AG04449 (cell line): ENCODE measurements around the gene POGLUT3.

Experiments
- CTCF ChIA-PET: fragments of 350-600 bp; formaldehyde crosslinking; extraction: SDS; loops from one replicate; lab custom pipeline; 2021; ENCODE audit warnings: antibody characterized with exemption; lab: Yijun Ruan, JAX
- POLR2A ChIA-PET: fragments of 400-600, 350-600 bp; formaldehyde crosslinking; extraction: SDS; loops from one replicate; lab custom pipeline; 2020; ENCODE audit warnings: antibody characterized with exemption, inconsistent platforms; lab: Yijun Ruan, JAX
- DNase-seq: peaks from one replicate; pipeline ENCODE4 v3.0.0-alpha.2; 2010; ENCODE audit warnings: low read depth, low spot score
- H3K4me3 ChIP-seq: 2 replicates; pipeline ENCODE4 v1.5.1; 2011; ENCODE audit warnings: low read depth, mild to moderate bottlenecking, control low read depth, low read length
- TF ChIP-seq, protein P1 (sequence below): IDR thresholded peaks from one replicate; pipeline ENCODE4 v1.5.1; 2011; ENCODE audit warnings: mild to moderate bottlenecking, moderate library complexity, low read length, control low read depth, inconsistent platforms; ENCODE audit not compliant: insufficient read depth; ENCODE audit errors: missing control alignments

The POGLUT3 gene

DNA sequence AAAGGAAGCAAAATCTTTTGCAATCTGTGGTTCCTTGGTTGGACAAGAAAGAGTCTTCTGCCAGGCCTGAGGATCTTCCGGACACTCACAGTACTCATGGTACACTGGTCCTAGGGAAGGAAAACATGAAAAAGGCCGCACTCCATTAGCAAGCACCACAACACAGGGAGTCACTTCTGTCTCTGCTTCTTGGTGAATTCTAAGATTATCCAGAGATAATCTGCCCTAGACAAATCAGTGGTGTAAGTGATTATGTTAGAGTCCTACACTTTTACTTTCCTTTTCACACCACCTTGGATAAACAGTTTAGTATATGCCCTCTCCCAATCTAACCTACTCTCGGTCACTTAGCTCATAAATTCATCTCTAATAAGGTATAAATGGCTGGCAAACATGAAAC lies 11.9 kb downstream of the POGLUT3 start:
- POLR2A ChIA-PET = no interaction called here
- H3K4me3 ChIP-seq = no peak overlapping the region
- TF ChIP-seq, protein P1, sequence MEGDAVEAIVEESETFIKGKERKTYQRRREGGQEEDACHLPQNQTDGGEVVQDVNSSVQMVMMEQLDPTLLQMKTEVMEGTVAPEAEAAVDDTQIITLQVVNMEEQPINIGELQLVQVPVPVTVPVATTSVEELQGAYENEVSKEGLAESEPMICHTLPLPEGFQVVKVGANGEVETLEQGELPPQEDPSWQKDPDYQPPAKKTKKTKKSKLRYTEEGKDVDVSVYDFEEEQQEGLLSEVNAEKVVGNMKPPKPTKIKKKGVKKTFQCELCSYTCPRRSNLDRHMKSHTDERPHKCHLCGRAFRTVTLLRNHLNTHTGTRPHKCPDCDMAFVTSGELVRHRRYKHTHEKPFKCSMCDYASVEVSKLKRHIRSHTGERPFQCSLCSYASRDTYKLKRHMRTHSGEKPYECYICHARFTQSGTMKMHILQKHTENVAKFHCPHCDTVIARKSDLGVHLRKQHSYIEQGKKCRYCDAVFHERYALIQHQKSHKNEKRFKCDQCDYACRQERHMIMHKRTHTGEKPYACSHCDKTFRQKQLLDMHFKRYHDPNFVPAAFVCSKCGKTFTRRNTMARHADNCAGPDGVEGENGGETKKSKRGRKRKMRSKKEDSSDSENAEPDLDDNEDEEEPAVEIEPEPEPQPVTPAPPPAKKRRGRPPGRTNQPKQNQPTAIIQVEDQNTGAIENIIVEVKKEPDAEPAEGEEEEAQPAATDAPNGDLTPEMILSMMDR = no peak
- DNase-seq = no peak
- CTCF ChIA-PET = no interaction called here

DNA sequence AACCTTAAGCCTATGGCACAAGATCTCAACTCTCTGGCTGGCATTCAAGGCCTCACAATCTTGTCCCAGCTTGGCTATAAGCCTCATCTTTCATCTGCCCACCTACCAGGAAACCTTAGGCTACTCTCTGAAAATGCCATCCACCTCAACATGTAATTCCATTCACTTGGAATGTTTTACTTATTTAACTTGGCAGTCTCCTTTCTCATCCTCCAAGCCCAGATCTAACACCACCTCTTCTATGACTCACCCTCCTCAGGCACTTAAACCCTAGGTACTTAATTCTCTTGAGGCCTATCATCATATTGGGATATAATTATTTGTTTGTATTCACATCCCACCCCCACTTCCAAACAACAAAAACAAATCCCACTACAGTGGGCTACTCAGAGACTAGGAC lies 15.0 kb downstream of the POGLUT3 start:
- DNase-seq = no peak
- ChIA-PET CTCF (no interaction called here), POLR2A (interaction anchor here (0.6 kb wide), 1 partner anchor 61 kb away, joined by 3 read pairs; no protein-coding TSS in a partner anchor)
- no peak overlapping the region for H3K4me3 ChIP-seq
- TF ChIP-seq, protein P1 = no peak

DNA sequence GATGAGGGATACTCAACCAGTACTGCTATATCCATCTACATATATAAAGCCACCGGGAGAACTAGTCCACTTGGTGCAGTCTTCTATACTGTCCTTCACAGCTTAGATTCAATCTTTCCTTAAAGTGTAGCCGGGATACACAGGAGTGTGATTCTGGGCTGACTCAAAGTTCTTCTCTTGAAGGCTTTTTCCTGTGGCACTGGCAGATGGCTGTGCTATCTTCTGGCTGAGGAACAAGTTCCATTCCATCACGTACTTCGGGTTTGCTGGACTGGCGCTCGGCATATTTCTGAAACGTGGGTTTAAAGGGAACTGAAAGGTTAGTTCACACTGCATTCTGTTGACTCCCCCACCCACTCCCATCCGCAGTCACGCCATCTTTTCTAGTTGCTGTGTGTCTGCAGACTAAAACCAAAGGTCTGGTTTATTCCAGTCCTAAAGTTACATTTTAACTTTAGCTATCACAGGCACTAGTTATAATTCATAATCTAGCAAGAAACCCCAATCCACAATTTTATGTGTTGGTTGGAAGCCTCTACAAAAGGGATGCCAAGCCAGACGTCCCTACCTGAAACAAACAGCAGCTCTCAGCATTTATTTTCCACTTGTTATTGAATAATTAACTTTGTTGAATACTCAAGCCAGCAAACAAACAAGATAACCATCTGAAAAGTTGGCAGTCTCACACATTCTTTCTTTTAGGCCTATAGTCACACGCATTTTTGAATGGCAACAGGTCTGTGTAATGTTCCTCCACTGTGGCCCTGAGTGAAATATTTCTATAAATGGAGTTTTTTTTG lies 23.3 kb downstream of the POGLUT3 start:
- H3K4me3 ChIP-seq = no peak overlapping the region
- POLR2A ChIA-PET = no interaction called here
- TF ChIP-seq, protein P1 = no peak
- no peak for DNase-seq
- CTCF ChIA-PET = no interaction called here

DNA sequence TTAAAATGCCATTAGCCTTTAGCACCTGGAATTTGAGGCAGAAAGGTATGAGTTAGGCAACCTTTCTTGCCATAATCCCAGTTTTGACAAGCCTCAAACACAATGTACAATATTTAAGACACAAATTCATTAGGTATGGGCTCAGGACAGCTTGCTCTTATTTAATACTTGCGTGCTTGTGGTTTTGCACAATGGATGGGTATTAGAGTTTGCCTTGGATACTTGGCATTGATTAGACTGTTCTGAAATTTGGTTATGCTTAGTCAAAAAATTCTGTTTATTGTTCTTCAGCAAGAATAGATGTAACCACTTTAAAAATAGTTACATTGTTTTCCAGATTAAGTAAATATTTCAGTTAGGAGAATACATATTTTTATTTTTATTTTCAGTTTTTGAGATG lies 25.5 kb downstream of the POGLUT3 start:
- no peak overlapping the region for H3K4me3 ChIP-seq
- TF ChIP-seq, protein P1 = no peak
- POLR2A ChIA-PET = no interaction called here
- DNase-seq = no peak
- CTCF ChIA-PET = no interaction called here

DNA sequence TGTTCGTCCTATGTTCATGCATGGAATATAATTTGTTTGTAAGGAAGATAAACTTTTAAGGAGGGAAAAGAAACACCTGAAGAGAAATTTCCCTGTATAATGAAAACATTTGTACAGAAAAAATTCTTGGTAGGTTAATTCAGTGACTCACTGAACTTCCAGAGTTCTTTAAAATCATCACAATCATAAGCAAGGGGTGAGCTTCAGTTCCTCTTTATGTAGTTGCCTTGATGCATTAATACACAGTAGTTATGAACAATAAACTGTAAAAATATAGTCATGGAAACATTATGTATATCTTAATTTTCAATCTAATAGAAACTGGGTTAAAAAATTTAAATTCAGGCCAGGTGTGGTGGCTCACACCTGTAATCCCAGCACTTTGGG lies 29.7 kb downstream of the POGLUT3 start:
- DNase-seq = no peak
- ChIA-PET POLR2A (no interaction called here), CTCF (no interaction called here)
- TF ChIP-seq, protein P1 = no peak
- H3K4me3 ChIP-seq = no peak overlapping the region

DNA sequence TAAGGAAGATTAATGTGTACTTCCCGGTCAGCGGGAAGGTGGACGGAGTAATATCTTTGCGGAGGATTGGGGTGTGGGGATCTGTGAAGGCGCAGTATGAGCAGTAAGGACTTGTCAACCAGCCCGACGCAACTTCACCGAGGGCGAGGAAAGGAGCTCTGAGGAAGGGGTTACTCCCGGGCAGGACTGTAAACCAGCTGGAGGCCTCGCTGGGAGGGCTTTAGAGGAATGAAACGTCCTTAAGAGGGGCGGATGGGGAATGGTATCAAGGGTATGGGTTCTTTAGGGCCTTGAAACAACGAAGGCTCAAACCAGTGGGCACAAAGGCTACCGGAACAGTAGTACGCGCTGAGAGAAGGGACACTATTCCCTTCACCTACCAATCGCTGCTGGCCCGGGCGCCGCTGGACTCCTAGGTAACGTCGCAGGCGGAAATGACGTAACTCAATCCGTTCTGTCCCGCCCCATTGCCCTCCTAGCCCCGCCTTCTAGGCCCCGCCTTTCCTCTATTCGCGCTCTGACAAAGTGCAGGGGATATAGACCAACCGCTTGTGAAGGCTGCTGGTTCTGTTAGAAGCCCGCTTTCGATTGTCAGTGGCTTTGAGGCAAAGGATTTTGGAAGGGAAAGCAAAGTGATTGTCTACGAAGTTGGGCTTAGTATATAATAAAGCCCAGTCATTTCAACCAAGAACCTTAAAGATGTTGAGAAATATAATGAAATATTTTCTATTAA lies 30.9 kb downstream of the POGLUT3 start, which contains the start of gene C11orf65:
Gene C11orf65, minus strand, starts transcription at position 439 of the 733 bp plus-strand sequence. CDS start 5,970 bp downstream, outside the sequence.
- CTCF ChIA-PET = no interaction called here
- POLR2A ChIA-PET = interaction anchor here (1.2 kb wide), 1 partner anchor 198 kb away, joined by 3 read pairs; the partner anchor contains the start of gene DDX10
- TF ChIP-seq, protein P1 = no peak

More for the DNA sequence above, 30.9 kb downstream of the POGLUT3 start, which contains the start of gene C11orf65:
- DNase-seq = peak; percentile 75
- peak within 1 kb of the TSS; percentile 82 for H3K4me3 ChIP-seq
